ENCODE measurements around the gene POMC.

Gene POMC

GRCh38 chr2:25116956-25117355 lies 51.4 kb downstream of the POMC start:
- H3K4me1 Mint-ChIP-seq (ENCODE audit: low read depth) = no peaks in the 10 kb centered on the region
- H3K4me3 Mint-ChIP-seq = no peak overlapping the region
- no peaks in the 10 kb centered on the region for H3K36me3 Mint-ChIP-seq (ENCODE audit: low read depth)
- intact Hi-C loops (cut with micrococcal nuclease) = no loop called here
- H3K27me3 Mint-ChIP-seq = peaks cover 6% of the 10 kb centered on the region
- H3K27ac Mint-ChIP-seq = no peak overlapping the region
- no peaks in the 10 kb centered on the region for H3K9me3 Mint-ChIP-seq

GRCh38 chr2:25115902-25116301 lies 52.5 kb downstream of the POMC start:
- Mint-ChIP-seq H3K4me1 (ENCODE audit: low read depth) (no peaks in the 10 kb centered on the region), H3K27me3 (peaks cover 6% of the 10 kb centered on the region), H3K36me3 (ENCODE audit: low read depth) (no peaks in the 10 kb centered on the region), H3K27ac (no peak overlapping the region), H3K4me3 (no peak overlapping the region), H3K9me3 (no peaks in the 10 kb centered on the region)
- intact Hi-C loops (cut with micrococcal nuclease) = no loop called here

DNA sequence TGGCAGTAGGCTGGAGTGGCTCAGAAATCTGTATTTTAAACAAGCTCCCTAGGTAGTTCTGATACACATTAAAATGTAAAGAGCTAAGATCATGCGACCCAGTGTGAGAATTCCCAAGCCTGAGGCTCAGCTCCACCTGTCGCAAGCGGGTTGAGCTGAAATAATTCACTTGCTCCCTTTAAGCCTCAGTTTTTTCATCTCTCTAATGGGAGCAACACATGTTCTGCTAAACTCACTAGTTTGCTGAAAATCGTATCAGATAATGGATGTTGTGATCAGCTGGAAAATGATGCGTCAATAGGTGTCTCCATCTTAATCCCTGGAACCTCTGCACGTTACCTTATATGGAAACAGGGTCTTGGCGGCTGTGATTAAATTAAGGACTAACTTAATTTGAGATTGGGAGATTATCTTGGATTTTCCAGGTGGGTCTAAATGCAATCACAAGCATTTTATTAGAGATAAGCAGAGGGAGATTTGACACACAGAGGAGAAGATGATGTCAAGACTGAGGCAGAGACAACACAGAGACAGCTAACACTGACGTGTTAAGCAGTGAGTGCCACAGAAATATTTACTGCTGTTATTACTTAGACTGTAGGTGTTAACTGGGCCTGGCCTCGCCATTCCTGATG lies 53.0 kb downstream of the POMC start:
- H3K9me3 Mint-ChIP-seq = no peaks in the 10 kb centered on the region

DNA sequence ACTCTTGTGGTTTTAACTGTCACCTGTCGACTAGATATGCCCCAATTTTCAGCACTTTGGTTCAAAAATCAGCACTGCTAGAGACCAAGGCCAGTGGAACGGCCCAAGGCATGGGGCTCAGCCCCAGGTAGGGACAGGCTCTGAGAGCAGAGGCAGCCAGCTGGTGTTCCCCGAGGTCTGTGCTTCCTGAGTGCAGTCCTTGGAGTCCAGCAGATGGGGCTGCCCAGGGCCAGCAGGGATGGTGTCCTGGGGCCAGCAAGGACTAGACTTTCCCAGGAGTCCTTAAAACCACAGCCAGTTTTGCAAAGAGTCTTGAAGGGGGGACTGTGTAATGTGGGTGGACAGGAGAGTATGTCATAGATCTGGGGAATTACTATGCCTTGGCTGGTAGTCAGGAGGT lies 56.3 kb downstream of the POMC start:
- Mint-ChIP-seq H3K4me1 (ENCODE audit: low read depth) (no peaks in the 10 kb centered on the region), H3K4me3 (no peak overlapping the region), H3K27me3 (peaks cover 7% of the 10 kb centered on the region), H3K27ac (no peak overlapping the region), H3K36me3 (ENCODE audit: low read depth) (no peaks in the 10 kb centered on the region), H3K9me3 (no peaks in the 10 kb centered on the region)
- intact Hi-C loops (cut with micrococcal nuclease) = no loop called here

More for the DNA sequence above, 53.0 kb downstream of the POMC start:
- H3K4me3 Mint-ChIP-seq = no peak overlapping the region
- no peaks in the 10 kb centered on the region for H3K4me1 Mint-ChIP-seq (ENCODE audit: low read depth)
- H3K27me3 Mint-ChIP-seq = peaks cover 6% of the 10 kb centered on the region
- H3K36me3 Mint-ChIP-seq (ENCODE audit: low read depth) = no peaks in the 10 kb centered on the region
- no peak overlapping the region for H3K27ac Mint-ChIP-seq
- intact Hi-C loops (cut with micrococcal nuclease) = no loop called here
